ENCODE results near the gene ZNRF3. TPM values are rescaled to one million over a fixed set of nuclear protein-coding genes. Genes with fewer than 3 reads are reported as not detected.

The ZNRF3 gene
- total RNA-seq, 1 donor from 2014 or later = 4.1 TPM

- H3K9me3 Mint-ChIP-seq = no peaks in the 10 kb centered on the region
- H3K36me3 Mint-ChIP-seq = peaks cover 13% of the 10 kb centered on the region
- H3K9ac ChIP-seq = no peak overlapping the region
- H3K4me3 Mint-ChIP-seq = peak overlapping the region; percentile 64
- peaks cover 14% of the 10 kb centered on the region for H3F3A ChIP-seq (ENCODE audit: low read depth)
- no peak overlapping the region for H2AFZ ChIP-seq (replicated peaks)
- peaks cover 81% of the 10 kb centered on the region for H3K4me1 Mint-ChIP-seq
- no peaks in the 10 kb centered on the region for H3K36me3 ChIP-seq
- peaks cover 36% of the 10 kb centered on the region for H3K4me1 ChIP-seq
- TF ChIP-seq EZH2 (IDR thresholded peaks at IDR 0.05) (no peak), CTCF (IDR thresholded peaks at IDR 0.05) (no peak), EZH2phosphoT487 (IDR thresholded peaks at IDR 0.05) (no peak)
- H3K27ac ChIP-seq = no peak overlapping the region
- H3K4me2 ChIP-seq = peak overlapping the region; percentile 17
- peak overlapping the region; percentile 95 for H3K27ac Mint-ChIP-seq
- H3K9me3 ChIP-seq (ENCODE audit: low read depth) = no peaks in the 10 kb centered on the region
- peaks cover 3% of the 10 kb centered on the region for H3K27me3 Mint-ChIP-seq (ENCODE audit: insufficient read depth, low read depth)
- no peaks in the 10 kb centered on the region for H3K27me3 ChIP-seq
- H3K4me3 ChIP-seq = no peak overlapping the region
- DNase-seq (ENCODE audit: low spot score) = no peak
- peaks cover 98% of the 10 kb centered on the region for H3K79me2 ChIP-seq (ENCODE audit: low read depth)
- H4K20me1 ChIP-seq (ENCODE audit: low read depth) = peaks cover 88% of the 10 kb centered on the region
These were observed 19.7 kb downstream of the ZNRF3 start for GRCh38 chr22:28903080-28903479.

GRCh38 chr22:28903729-28904128 lies 20.4 kb downstream of the ZNRF3 start:
- no peak overlapping the region for H3K9ac ChIP-seq
- Mint-ChIP-seq H3K27ac (peak overlapping the region; percentile 95), H3K27me3 (ENCODE audit: insufficient read depth, low read depth) (peaks cover 3% of the 10 kb centered on the region), H3K4me3 (peak overlapping the region; percentile 64), H3K9me3 (no peaks in the 10 kb centered on the region), H3K4me1 (peaks cover 83% of the 10 kb centered on the region), H3K36me3 (peaks cover 16% of the 10 kb centered on the region)
- peak overlapping the region; percentile 33 for H3K4me2 ChIP-seq
- no peaks in the 10 kb centered on the region for H3K27me3 ChIP-seq
- no peak overlapping the region for H2AFZ ChIP-seq (replicated peaks)
- H3K36me3 ChIP-seq = no peaks in the 10 kb centered on the region
- H3K27ac ChIP-seq = no peak overlapping the region
- peaks cover 38% of the 10 kb centered on the region for H3K4me1 ChIP-seq
- peaks cover 14% of the 10 kb centered on the region for H3F3A ChIP-seq (ENCODE audit: low read depth)
- H3K9me3 ChIP-seq (ENCODE audit: low read depth) = no peaks in the 10 kb centered on the region
- H3K79me2 ChIP-seq (ENCODE audit: low read depth) = peaks cover 98% of the 10 kb centered on the region
- TF ChIP-seq EZH2phosphoT487 (IDR thresholded peaks at IDR 0.05) (no peak), EZH2 (IDR thresholded peaks at IDR 0.05) (no peak), CTCF (IDR thresholded peaks at IDR 0.05) (no peak)
- peaks cover 88% of the 10 kb centered on the region for H4K20me1 ChIP-seq (ENCODE audit: low read depth)
- H3K4me3 ChIP-seq = no peak overlapping the region
- no peak for DNase-seq (ENCODE audit: low spot score)

GRCh38 chr22:28904211-28904896 lies 21.0 kb downstream of the ZNRF3 start:
- H4K20me1 ChIP-seq (ENCODE audit: low read depth) = peaks cover 85% of the 10 kb centered on the region
- no peaks in the 10 kb centered on the region for H3K27me3 ChIP-seq
- no peaks in the 10 kb centered on the region for H3K36me3 ChIP-seq
- no peak for DNase-seq (ENCODE audit: low spot score)
- H3K79me2 ChIP-seq (ENCODE audit: low read depth) = peaks cover 98% of the 10 kb centered on the region
- no peaks in the 10 kb centered on the region for H3K9me3 Mint-ChIP-seq
- peak overlapping the region; percentile 33 for H3K4me2 ChIP-seq
- H3K9me3 ChIP-seq (ENCODE audit: low read depth) = no peaks in the 10 kb centered on the region
- no peak overlapping the region for H3K4me3 Mint-ChIP-seq
- H3K4me1 ChIP-seq = peaks cover 38% of the 10 kb centered on the region
- no peak overlapping the region for H3K4me3 ChIP-seq
- H2AFZ ChIP-seq (replicated peaks) = no peak overlapping the region
- peaks cover 86% of the 10 kb centered on the region for H3K4me1 Mint-ChIP-seq
- peak overlapping the region; percentile 95 for H3K27ac Mint-ChIP-seq
- peaks cover 16% of the 10 kb centered on the region for H3K36me3 Mint-ChIP-seq
- H3K27ac ChIP-seq = no peak overlapping the region
- no peak overlapping the region for H3K9ac ChIP-seq
- peaks cover 14% of the 10 kb centered on the region for H3F3A ChIP-seq (ENCODE audit: low read depth)
- H3K27me3 Mint-ChIP-seq (ENCODE audit: insufficient read depth, low read depth) = peaks cover 3% of the 10 kb centered on the region
- TF ChIP-seq CTCF (IDR thresholded peaks at IDR 0.05) = no peak
- no peak for TF ChIP-seq EZH2phosphoT487 (IDR thresholded peaks at IDR 0.05)
- TF ChIP-seq EZH2 (IDR thresholded peaks at IDR 0.05) = no peak
